H9 (cell line): ENCODE data around the gene CDC14C. TPM values are rescaled to one million over a fixed set of nuclear protein-coding genes. Genes with fewer than 3 reads are reported as not detected.

Experiments
- DNase-seq: peaks from one replicate; pipeline ENCODE4 v3.0.0-alpha.2; 2017
- H2AFZ ChIP-seq: one replicate; pipeline ENCODE4 v1.6.1; 2013; ENCODE audit warnings: mild to moderate bottlenecking, low read length, control low read depth, moderate library complexity
- H2AK5ac ChIP-seq: 2 replicates; pipeline ENCODE4 v1.6.1; 2013; ENCODE audit warnings: low read length, control low read depth, mixed read lengths; ENCODE audit not compliant: insufficient read length
- H2BK120ac ChIP-seq: one replicate; pipeline ENCODE4 v1.6.1; 2013; ENCODE audit warnings: low read depth, mild to moderate bottlenecking, low read length, control low read depth, inconsistent platforms; ENCODE audit not compliant: poor library complexity, severe bottlenecking
- H2BK12ac ChIP-seq: 2 replicates; pipeline ENCODE4 v1.6.1; 2013; ENCODE audit warnings: low read length, control low read depth, mixed read lengths, low read depth; ENCODE audit not compliant: insufficient read length
- H2BK15ac ChIP-seq: 2 replicates; pipeline ENCODE4 v1.6.1; 2013; ENCODE audit warnings: low read depth, low read length, control low read depth
- H2BK20ac ChIP-seq: one replicate; pipeline ENCODE4 v1.6.1; 2013; ENCODE audit warnings: low read depth, mild to moderate bottlenecking, low read length, control low read depth, inconsistent platforms; ENCODE audit not compliant: poor library complexity, severe bottlenecking
- H2BK5ac ChIP-seq: 2 replicates; pipeline ENCODE4 v1.6.1; 2013; ENCODE audit warnings: low read length, control low read depth, mixed read lengths; ENCODE audit not compliant: insufficient read length
- H3K14ac ChIP-seq: 2 replicates; pipeline ENCODE4 v1.6.1; 2013; ENCODE audit warnings: low read length, control low read depth; ENCODE audit not compliant: insufficient read depth
- H3K18ac ChIP-seq: 2 replicates; pipeline ENCODE4 v1.6.1; 2013; ENCODE audit warnings: low read depth, mild to moderate bottlenecking, mixed read lengths, low read length, control low read depth; ENCODE audit not compliant: insufficient read length
- H3K23ac ChIP-seq: 2 replicates; pipeline ENCODE4 v1.6.1; 2013; ENCODE audit warnings: low read length, control low read depth, mixed read lengths, low read depth; ENCODE audit not compliant: insufficient read length
- H3K23me2 ChIP-seq: 2 replicates; pipeline ENCODE4 v1.6.1; 2013; ENCODE audit warnings: low read depth, mild to moderate bottlenecking, mixed read lengths, low read length, control low read depth; ENCODE audit not compliant: insufficient read length, poor library complexity, severe bottlenecking
- H3K27ac ChIP-seq: 2 replicates; pipeline ENCODE4 v1.5.1; 2013; ENCODE audit warnings: low read length, control low read depth, mixed read lengths, low read depth; ENCODE audit not compliant: insufficient read length
- H3K27me3 ChIP-seq: 2 replicates; pipeline ENCODE4 v1.6.1; 2013; ENCODE audit warnings: low read length, control low read depth, inconsistent platforms; ENCODE audit not compliant: insufficient read depth
- H3K4ac ChIP-seq: 2 replicates; pipeline ENCODE4 v1.6.1; 2013; ENCODE audit warnings: low read depth, mild to moderate bottlenecking, control low read depth, inconsistent platforms, low read length, moderate library complexity
- H3K4me1 ChIP-seq: 2 replicates; pipeline ENCODE4 v1.6.1; 2013; ENCODE audit warnings: low read length, control low read depth, inconsistent platforms; ENCODE audit not compliant: insufficient read depth
- H3K4me2 ChIP-seq: 2 replicates; pipeline ENCODE4 v1.6.1; 2013; ENCODE audit warnings: low read length, control low read depth, mixed read lengths; ENCODE audit not compliant: insufficient read length, insufficient read depth
- H3K56ac ChIP-seq: 2 replicates; pipeline ENCODE4 v1.6.1; 2013; ENCODE audit warnings: low read depth, mild to moderate bottlenecking, mixed read lengths, low read length, control low read depth; ENCODE audit not compliant: insufficient read length
- H3K79me1 ChIP-seq: 2 replicates; pipeline ENCODE4 v1.6.1; 2013; ENCODE audit warnings: low read depth, mild to moderate bottlenecking, moderate library complexity, low read length, control low read depth, inconsistent platforms; ENCODE audit not compliant: insufficient read depth, poor library complexity, severe bottlenecking
- H3K79me2 ChIP-seq: 2 replicates; pipeline ENCODE4 v1.6.1; 2013; ENCODE audit warnings: low read length, control low read depth, inconsistent platforms; ENCODE audit not compliant: insufficient read depth
- H3K9ac ChIP-seq: 2 replicates; pipeline ENCODE4 v1.6.1; 2013; ENCODE audit warnings: low read length, control low read depth, mixed read lengths; ENCODE audit not compliant: insufficient read length; ENCODE audit errors: extremely low read depth
- H3K9me3 ChIP-seq: one replicate; pipeline ENCODE4 v1.6.1; 2013; ENCODE audit warnings: low read depth, low read length, inconsistent platforms; ENCODE audit not compliant: control insufficient read depth
- H3T11ph ChIP-seq: one replicate; pipeline ENCODE4 v1.6.1; 2013; ENCODE audit warnings: mild to moderate bottlenecking, low read length, control low read depth, inconsistent platforms
- H4K20me1 ChIP-seq: one replicate; pipeline ENCODE4 v1.6.1; 2013; ENCODE audit not compliant: control insufficient read depth, insufficient read length, insufficient read depth
- H4K5ac ChIP-seq: 2 replicates; pipeline ENCODE4 v1.6.1; 2013; ENCODE audit warnings: low read depth, mild to moderate bottlenecking, mixed read lengths, low read length, control low read depth; ENCODE audit not compliant: insufficient read length
- H4K8ac ChIP-seq: replicated peaks from 2 replicates; pipeline ENCODE4 v1.6.1; 2013; ENCODE audit warnings: low read length, control low read depth, mixed read lengths, low read depth; ENCODE audit not compliant: insufficient read length
- H4K91ac ChIP-seq: 2 replicates; pipeline ENCODE4 v1.6.1; 2013; ENCODE audit warnings: low read depth, mild to moderate bottlenecking, moderate library complexity, mixed read lengths, low read length, control low read depth; ENCODE audit not compliant: insufficient read length
- H3K27ac Mint-ChIP-seq, 3 experiments: 2 replicates in 2 of 3; 3 replicates in 1 of 3; pipeline ENCODE4 v1.8.0; 2020 to 2021; ENCODE audit warnings: mixed read lengths in 3 of 3, mild to moderate bottlenecking in 1 of 3, moderate library complexity in 1 of 3
- H3K27me3 Mint-ChIP-seq: 2 replicates; pipeline ENCODE4 v1.8.0; 2021; ENCODE audit warnings: low read depth, mild to moderate bottlenecking, moderate library complexity, mixed read lengths
- H3K36me3 Mint-ChIP-seq, 3 experiments: 2 replicates in 2 of 3; 3 replicates in 1 of 3; pipeline ENCODE4 v1.8.0; 2020 to 2021; ENCODE audit warnings: low read depth in 3 of 3, mixed read lengths in 3 of 3; ENCODE audit not compliant: insufficient read depth in 1 of 3
- H3K4me1 Mint-ChIP-seq, 2 experiments: 2 replicates each; pipeline ENCODE4 v1.8.0; 2020; ENCODE audit warnings: mixed read lengths in 2 of 2
- H3K4me3 Mint-ChIP-seq, 2 experiments: 2 replicates in 1 of 2; 3 replicates in 1 of 2; pipeline ENCODE4 v1.8.0; 2020 to 2021; ENCODE audit warnings: mild to moderate bottlenecking in 2 of 2, mixed read lengths in 2 of 2, moderate library complexity in 1 of 2
- H3K9me3 Mint-ChIP-seq, 2 experiments: 2 replicates in 1 of 2; 3 replicates in 1 of 2; pipeline ENCODE4 v1.8.0; 2020; ENCODE audit warnings: mild to moderate bottlenecking in 2 of 2, mixed read lengths in 2 of 2, moderate library complexity in 1 of 2
- CTCF ChIP-seq: fragments of 200-600 bp; sonication (generic); conservative IDR thresholded peaks from 3 replicates; pipeline ENCODE4 v1.8.0; 2021; ENCODE audit warnings: antibody characterized with exemption, mild to moderate bottlenecking
- WGBS: extraction: QIAGEN DNeasy Blood & Tissue Kit; methylation state at CpG from one replicate; pipeline ENCODE4 v1.1.7; 2013; ENCODE audit warnings: missing lambda C conversion rate, low lambda C conversion rate, mixed read lengths; ENCODE audit not compliant: insufficient read length; ENCODE audit errors: extremely low coverage; 5-methylcytosine and 5-hydroxymethylcytosine counted together
- total RNA-seq: library from RNA; stranded (reverse); gene quantifications from 2 replicates; pipeline ENCODE4 v1.2.1, GENCODE V29; 2021

CDC14C gene
- total RNA-seq, 1 experiment from 2014 or later: not detected

GRCh38 chr7:48964074-48964473 lies 39.7 kb downstream of the CDC14C start:
- Histone ChIP-seq H2BK20ac (no peak overlapping the region), H3K79me1 (no peaks in the 10 kb centered on the region), H4K91ac (no peak overlapping the region), H3K23me2 (no peaks in the 10 kb centered on the region), H2BK12ac (no peak overlapping the region), H2AFZ (no peak overlapping the region), H3K56ac (no peak overlapping the region), H3K9me3 (no peaks in the 10 kb centered on the region), H4K20me1 (no peaks in the 10 kb centered on the region), H2BK15ac (no peak overlapping the region), H3K9ac (no peak overlapping the region), H3K4me1 (no peaks in the 10 kb centered on the region), H3K14ac (no peak overlapping the region), H3K4ac (no peak overlapping the region), H2BK120ac (no peak overlapping the region), H3K23ac (no peak overlapping the region), H4K5ac (no peak overlapping the region), H3T11ph (no peak overlapping the region), H2BK5ac (no peak overlapping the region), H3K27me3 (no peaks in the 10 kb centered on the region), H3K4me2 (no peak overlapping the region), H2AK5ac (no peak overlapping the region), H4K8ac (no peak overlapping the region), H3K79me2 (no peaks in the 10 kb centered on the region), H3K18ac (no peak overlapping the region), H3K27ac (no peak overlapping the region)
- TF ChIP-seq CTCF: no peak
- H3K4me3 Mint-ChIP-seq: no peak overlapping the region
- peaks cover 7 to 21% of the 10 kb centered on the region in 2 experiments for H3K4me1 Mint-ChIP-seq
- no peak overlapping the region for H3K27ac Mint-ChIP-seq
- DNase-seq: no peak
- no CpG with 5 or more reads among the region's 3 CpGs for WGBS
- no peaks in the 10 kb centered on the region; a peak in 1 of 7 replicates for H3K36me3 Mint-ChIP-seq
- H3K27me3 Mint-ChIP-seq: no peaks in the 10 kb centered on the region
- H3K9me3 Mint-ChIP-seq: peaks cover 0 to 2% of the 10 kb centered on the region in 2 experiments; a peak in 2 of 5 replicates
